NCI-H187 (cell line): ENCODE measurements around the gene FKBP2.

ENCODE experiments used
- DNase-seq, 2 experiments: peaks; one replicate each; lab custom pipeline; 2025; lab: John Stamatoyannopoulos, UW

Gene FKBP2

GRCh38 chr11:64285885-64286800 lies 45.2 kb downstream of the FKBP2 start:
- DNase-seq = no peak

GRCh38 chr11:64286801-64287159 lies 45.9 kb downstream of the FKBP2 start:
- no peak for DNase-seq

GRCh38 chr11:64287676-64288352 lies 46.9 kb downstream of the FKBP2 start:
- no peak for DNase-seq

GRCh38 chr11:64288353-64288750 lies 47.5 kb downstream of the FKBP2 start:
- no peak for DNase-seq

- DNase-seq = no peak
Measured at GRCh38 chr11:64289002-64289564, 48.2 kb downstream of the FKBP2 start.

- DNase-seq = no peak
Measured at GRCh38 chr11:64290352-64291261, 49.7 kb downstream of the FKBP2 start.

- DNase-seq = no peak
Measured at GRCh38 chr11:64291262-64291751, 50.4 kb downstream of the FKBP2 start, which contains the start of gene KCNK4. Gene KCNK4 (plus strand): TSS chr11:64291302. CDS start chr11:64293019, 1,717 bp downstream.

GRCh38 chr11:64291752-64292459 lies 51.0 kb downstream of the FKBP2 start:
- no peak for DNase-seq

GRCh38 chr11:64292460-64293254 lies 51.8 kb downstream of the FKBP2 start:
- DNase-seq = no peak
